OCI-LY7 (cell line): ENCODE results near the gene GPR89B.
"Not testable (repeated sequence)": the region's sequence is repeated elsewhere in the genome, so short reads cannot be mapped to it uniquely, and the experiment has no call there.

Source experiments
- EZH2phosphoT487 ChIP-seq: fragments of 200-600 bp; sonication (generic); IDR thresholded peaks from 2 replicates; pipeline ENCODE4 v1.6.1; 2018; ENCODE audit warnings: low read depth, borderline replicate concordance, mild to moderate bottlenecking, mixed run types, antibody characterized with exemption, low read length, moderate library complexity, mixed read lengths
- TF ChIP-seq, protein P1 (sequence below): fragments of 200-600 bp; sonication (generic); conservative IDR thresholded peaks from 2 replicates; pipeline ENCODE4 v1.5.1; 2014; ENCODE audit warnings: mild to moderate bottlenecking, antibody characterized with exemption, low read length, moderate library complexity, mixed read lengths

DNA sequence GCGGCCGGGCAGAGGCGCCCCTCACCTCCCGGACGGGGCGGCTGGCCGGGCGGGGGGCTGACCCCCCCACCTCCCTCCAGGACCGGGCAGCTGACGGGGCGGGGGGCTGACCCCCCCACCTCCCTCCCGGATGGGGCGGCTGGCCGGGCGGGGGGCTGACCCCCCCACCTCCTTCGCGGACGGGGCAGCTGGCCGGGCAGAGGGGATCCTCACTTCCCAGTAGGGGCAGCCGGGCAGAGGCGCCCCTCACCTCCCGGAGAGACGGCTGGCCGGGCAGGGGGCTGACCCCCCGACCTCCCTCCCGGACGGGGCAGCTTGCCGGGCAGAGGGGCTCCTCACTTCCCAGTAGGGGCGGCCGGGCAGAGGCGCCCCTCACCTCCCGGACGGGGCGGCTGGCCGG, 21.3 kb downstream of the GPR89B start:
- TF ChIP-seq, protein P1, sequence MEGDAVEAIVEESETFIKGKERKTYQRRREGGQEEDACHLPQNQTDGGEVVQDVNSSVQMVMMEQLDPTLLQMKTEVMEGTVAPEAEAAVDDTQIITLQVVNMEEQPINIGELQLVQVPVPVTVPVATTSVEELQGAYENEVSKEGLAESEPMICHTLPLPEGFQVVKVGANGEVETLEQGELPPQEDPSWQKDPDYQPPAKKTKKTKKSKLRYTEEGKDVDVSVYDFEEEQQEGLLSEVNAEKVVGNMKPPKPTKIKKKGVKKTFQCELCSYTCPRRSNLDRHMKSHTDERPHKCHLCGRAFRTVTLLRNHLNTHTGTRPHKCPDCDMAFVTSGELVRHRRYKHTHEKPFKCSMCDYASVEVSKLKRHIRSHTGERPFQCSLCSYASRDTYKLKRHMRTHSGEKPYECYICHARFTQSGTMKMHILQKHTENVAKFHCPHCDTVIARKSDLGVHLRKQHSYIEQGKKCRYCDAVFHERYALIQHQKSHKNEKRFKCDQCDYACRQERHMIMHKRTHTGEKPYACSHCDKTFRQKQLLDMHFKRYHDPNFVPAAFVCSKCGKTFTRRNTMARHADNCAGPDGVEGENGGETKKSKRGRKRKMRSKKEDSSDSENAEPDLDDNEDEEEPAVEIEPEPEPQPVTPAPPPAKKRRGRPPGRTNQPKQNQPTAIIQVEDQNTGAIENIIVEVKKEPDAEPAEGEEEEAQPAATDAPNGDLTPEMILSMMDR = not testable (repeated sequence)
- not testable (repeated sequence) for TF ChIP-seq EZH2phosphoT487
